HCT116 (cell line): ENCODE results near the gene AP1M2. TPM values are rescaled to one million over a fixed set of nuclear protein-coding genes. Genes with fewer than 3 reads are reported as not detected.

Experiments
- ATAC-seq: fragments of 200-7000 bp; cut with Tn5 transposase; 2 replicates; pipeline ENCODE4 v1.9.1; 2020; ENCODE audit warnings: mild to moderate bottlenecking, moderate library complexity
- BruUV-seq: library from RNA; stranded (reverse); fragments of 400-500 nt; replicated peaks from 2 replicates; lab custom pipeline; 2021; lab: Mats Ljungman, UMichigan
- CTCF ChIA-PET: fragments of 300-600 bp; sonication (Branson Sonifier 250); formaldehyde crosslinking; loops from one replicate; lab custom pipeline; 2021; ENCODE audit warnings: antibody characterized with exemption; lab: Charles Lee
- POLR2A ChIA-PET: fragments of 300-600, 350-600 bp; sonication (Branson Sonifier 250); formaldehyde crosslinking; loops from one replicate; lab custom pipeline; 2021; ENCODE audit warnings: antibody characterized with exemption; lab: Charles Lee
- RAD21 ChIA-PET, 2 experiments: fragments of 300-600 bp; sonication (Branson Sonifier 250); formaldehyde crosslinking; loops; one replicate each; lab custom pipeline; 2023; ENCODE audit warnings: low total read pairs in 2 of 2; ENCODE audit not compliant: uncharacterized antibody in 2 of 2, unreplicated experiment in 2 of 2, low non-redundant PET in 1 of 2; lab: Charles Lee
- DNase-seq: peaks from one replicate; pipeline ENCODE4 v3.0.0-alpha.2; 2010; ENCODE audit warnings: low read depth, low spot score
- H2AFZ ChIP-seq: fragments of 200-600 bp; shearing (Covaris generic), sonication (generic); 2 replicates; pipeline ENCODE4 v1.6.1; 2017; ENCODE audit warnings: low read depth, mixed run types, mixed read lengths, antibody characterized with exemption, low read length; ENCODE audit not compliant: poor library complexity, severe bottlenecking
- H3K27ac ChIP-seq: 2 replicates; pipeline ENCODE4 v1.5.1; 2012; ENCODE audit warnings: low read depth, low read length
- H3K27me3 ChIP-seq: fragments of 200-600 bp; sonication (generic); 2 replicates; pipeline ENCODE4 v1.6.1; 2016; ENCODE audit warnings: mixed run types, low read length, mixed read lengths; ENCODE audit not compliant: insufficient read depth
- H3K36me3 ChIP-seq, 2 experiments: fragments of 200-500 bp in 1 of 2; fragments of 200-600 bp in 1 of 2; sonication (Bioruptor generic) in 1 of 2; sonication (generic) in 1 of 2; 2 replicates each; pipeline versions ENCODE4 v1.5.1 to v1.6.1; 2014 to 2016; ENCODE audit warnings: low read length in 2 of 2, inconsistent platforms in 1 of 2, mixed read lengths in 1 of 2, mixed run types in 1 of 2; ENCODE audit not compliant: insufficient read depth in 2 of 2, control insufficient read depth in 1 of 2
- H3K4me1 ChIP-seq, 2 experiments: fragments of 200-600 bp in 1 of 2; sonication (generic) in 1 of 2; 2 replicates each; pipeline versions ENCODE4 v1.5.1 to v1.6.1; 2012 to 2017; ENCODE audit warnings: low read length in 2 of 2, inconsistent platforms in 1 of 2, mild to moderate bottlenecking in 1 of 2, mixed read lengths in 1 of 2, mixed run types in 1 of 2, moderate library complexity in 1 of 2; ENCODE audit not compliant: insufficient read depth in 2 of 2, control insufficient read depth in 1 of 2
- H3K4me2 ChIP-seq: fragments of 200-600 bp; sonication (generic); 2 replicates; pipeline ENCODE4 v1.6.1; 2017; ENCODE audit warnings: mixed run types, low read length, mixed read lengths
- H3K4me3 ChIP-seq, 2 experiments: fragments of 200-600 bp in 1 of 2; sonication (generic) in 1 of 2; replicated peaks in 1 of 2; 2 replicates each; pipeline ENCODE4 v1.5.1; 2011 to 2016; ENCODE audit warnings: low read length in 2 of 2, control low read depth in 1 of 2, low read depth in 1 of 2, mild to moderate bottlenecking in 1 of 2, mixed read lengths in 1 of 2, mixed run types in 1 of 2
- H3K79me2 ChIP-seq: fragments of 200-600 bp; sonication (generic); 2 replicates; pipeline ENCODE4 v1.6.1; 2017; ENCODE audit warnings: mild to moderate bottlenecking, mixed run types, low read length, moderate library complexity, mixed read lengths; ENCODE audit not compliant: insufficient read depth
- H3K9ac ChIP-seq: fragments of 200-600 bp; sonication (generic); 2 replicates; pipeline ENCODE4 v1.6.1; 2016; ENCODE audit warnings: low read length, mixed read lengths
- H3K9me2 ChIP-seq: fragments of 200-600 bp; sonication (generic), shearing (Covaris generic); 2 replicates; pipeline ENCODE4 v1.6.1; 2017; ENCODE audit warnings: mixed run types, mild to moderate bottlenecking, moderate library complexity; ENCODE audit not compliant: insufficient read depth
- H3K9me3 ChIP-seq, 2 experiments: fragments of 200-500 bp in 1 of 2; fragments of 200-600 bp in 1 of 2; sonication (Bioruptor generic) in 1 of 2; sonication (generic) in 1 of 2; 2 replicates each; pipeline ENCODE4 v1.6.1; 2014 to 2017; ENCODE audit warnings: low read length in 2 of 2, mixed read lengths in 2 of 2, inconsistent platforms in 1 of 2, low read depth in 1 of 2, mild to moderate bottlenecking in 1 of 2, mixed run types in 1 of 2, moderate library complexity in 1 of 2; ENCODE audit not compliant: control insufficient read depth in 1 of 2, insufficient read depth in 1 of 2
- H4K20me1 ChIP-seq: fragments of 200-600 bp; sonication (generic), shearing (Covaris generic); 2 replicates; pipeline ENCODE4 v1.6.1; 2017; ENCODE audit warnings: mixed run types, mild to moderate bottlenecking, moderate library complexity; ENCODE audit not compliant: insufficient read depth
- EZH2 ChIP-seq: fragments of 200-600 bp; sonication (generic); IDR thresholded peaks from 2 replicates; pipeline ENCODE4 v1.6.1; 2017; ENCODE audit warnings: antibody characterized with exemption, mixed run types
- POLR2A ChIP-seq: IDR thresholded peaks from 2 replicates; pipeline ENCODE4 v1.7.0; 2011; ENCODE audit warnings: borderline replicate concordance; ENCODE audit not compliant: insufficient read depth, insufficient read length; ENCODE audit errors: extremely low read depth
- POLR2AphosphoS5 ChIP-seq: IDR thresholded peaks from 2 replicates; pipeline ENCODE4 v1.6.1; 2011; ENCODE audit warnings: mild to moderate bottlenecking, low read depth, low read length, moderate library complexity
- SP1 ChIP-seq: IDR thresholded peaks from 2 replicates; pipeline ENCODE4 v1.6.1; 2012; ENCODE audit warnings: low read depth
- YY1 ChIP-seq: IDR thresholded peaks from 2 replicates; pipeline ENCODE4 v1.6.1; 2011; ENCODE audit warnings: low read length, low read depth, moderate library complexity, mild to moderate bottlenecking; ENCODE audit not compliant: insufficient replicate concordance; ENCODE audit errors: extremely low read depth
- ZBTB33 ChIP-seq: IDR thresholded peaks from 2 replicates; pipeline ENCODE4 v1.6.1; 2011; ENCODE audit warnings: mild to moderate bottlenecking, low read length, moderate library complexity; ENCODE audit not compliant: insufficient replicate concordance; ENCODE audit errors: extremely low read depth
- ZFX ChIP-seq: fragments of 450-650 bp; IDR thresholded peaks from 2 replicates; pipeline ENCODE4 v1.6.1; 2017
- intact Hi-C: fragments of 100-400 bp; cut with micrococcal nuclease; formaldehyde crosslinking; loops from 2 replicates; pipeline ENCODE4 v1.10.0; 2022
- total RNA-seq: library from RNA; stranded (reverse); gene quantifications from one replicate; pipeline ENCODE4 v1.2.1, GENCODE V29; 2021; ENCODE audit not compliant: unreplicated experiment

The AP1M2 gene
- total RNA-seq, 1 experiment from 2014 or later, result 111 TPM

- peak; percentile 80 for ATAC-seq
- Histone ChIP-seq H3K4me2 (peak within 1 kb of the TSS; percentile 97), H3K9me3 (no peaks in the 10 kb centered on the region), H3K79me2 (peaks cover 24% of the 10 kb centered on the region), H3K9ac (peak within 1 kb of the TSS; percentile 92), H2AFZ (peak within 1 kb of the TSS; percentile 90), H3K27ac (peak within 1 kb of the TSS; percentile 91), H3K27me3 (no peaks in the 10 kb centered on the region), H3K4me1 (peaks cover 10 to 24% of the 10 kb centered on the region in 2 experiments; a peak in 3 of 4 replicates), H3K36me3 (peaks cover 3% of the 10 kb centered on the region in 2 experiments; a peak in 1 of 4 replicates), H3K4me3 (peak within 1 kb of the TSS; percentile 92 to 93), H4K20me1 (no peaks in the 10 kb centered on the region), H3K9me2 (no peaks in the 10 kb centered on the region)
- BruUV-seq, result no TSS peak
- ChIA-PET RAD21 (interaction anchor here (0.6 to 0.7 kb wide), 2 partner anchors 32 to 102 kb away, joined by 4 to 7 read pairs; no protein-coding TSS in a partner anchor), CTCF (interaction anchor here (0.7 to 3.1 kb wide), 2 partner anchors 9 to 22 kb away, joined by 3 to 15 read pairs; no protein-coding TSS in a partner anchor), POLR2A (interaction anchor here (1.1 kb wide), 1 partner anchor 9 kb away, joined by 4 read pairs; no protein-coding TSS in a partner anchor)
- intact Hi-C loops, result loop anchor here (2.0 to 5.0 kb wide), 2 partner anchors 25 to 36 kb away; partner anchors contain the start of gene CDKN2D
- peak; percentile 56 for DNase-seq
- TF ChIP-seq YY1 (peak; percentile 90), ZFX (peak; percentile 87; the same call in 1 of the 2 replicates), EZH2 (no peak), POLR2A (peak; percentile 44), ZBTB33 (no peak), POLR2AphosphoS5 (peak; percentile 92), SP1 (peak; percentile 11; the same call in 1 of the 2 replicates)
Measured at GRCh38 chr19:10543420-10544241, 43.5 kb downstream of the AP1M2 start, which contains the start of gene ATG4D. Gene ATG4D (plus strand): TSS chr19:10543904. CDS start chr19:10544091, 187 bp downstream.
